ENCODE measurements around the gene SSR1.

- TF ChIP-seq CTCF (IDR thresholded peaks at IDR 0.05) (no peak), POLR2A (IDR thresholded peaks at IDR 0.05) (no peak)
These were observed 73.4 kb downstream of the SSR1 start for GRCh38 chr6:7239590-7239948.

All from right lobe of liver (tissue), 4 donors.